ENCODE data around the gene MRPL12. TPM values are rescaled to one million over a fixed set of nuclear protein-coding genes. Genes with fewer than 3 reads are reported as not detected.

The MRPL12 gene
- total and polyA plus RNA-seq, 2 of the 13 experiments (the other 11 are each of a cell fraction or from before 2014, with no cell fraction given) = 39.1 to 94.1 TPM

DNA sequence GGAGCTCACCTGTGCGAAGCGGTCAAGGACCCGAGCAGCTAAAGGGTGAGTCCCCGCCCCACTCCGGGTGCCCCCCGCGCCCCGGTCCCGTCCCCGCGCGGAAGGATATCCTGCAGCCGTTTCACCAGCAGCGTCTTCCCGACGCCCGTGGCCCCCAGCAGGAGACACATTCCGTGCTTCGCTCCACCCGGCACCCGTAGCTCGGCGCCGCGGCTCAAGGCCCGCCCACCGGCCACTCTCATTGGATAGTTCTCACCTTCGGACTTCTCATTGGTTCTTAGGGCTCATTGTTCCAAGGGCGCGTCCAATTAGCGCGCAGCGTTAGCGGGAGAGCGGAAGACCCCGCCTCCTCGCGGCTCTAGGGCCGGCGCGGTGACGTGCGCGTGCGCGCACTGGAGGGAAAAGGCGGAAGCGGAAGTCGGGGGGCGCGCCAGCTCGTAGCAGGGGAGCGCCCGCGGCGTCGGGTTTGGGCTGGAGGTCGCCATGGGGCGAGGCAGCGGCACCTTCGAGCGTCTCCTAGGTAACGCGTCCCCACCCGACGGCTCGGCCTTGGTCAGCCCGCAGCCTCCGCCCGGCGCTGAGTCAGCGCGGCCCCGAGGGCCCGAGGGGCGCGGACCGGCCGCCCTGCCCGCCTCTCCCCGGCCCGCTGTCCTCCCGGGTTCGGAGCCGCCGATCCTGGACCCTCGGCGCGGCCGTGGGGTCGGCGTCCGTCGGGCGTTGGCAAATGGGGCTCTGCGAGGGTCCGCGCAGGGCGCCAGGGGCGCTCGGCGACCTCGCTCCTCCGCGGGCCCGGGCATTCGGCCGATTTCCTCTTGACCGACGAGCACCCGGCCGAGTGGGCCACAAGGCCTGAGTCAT is 19.4 kb upstream of the MRPL12 start, which contains the start of the genes ARL16 and HGS (continued):
- TF ChIP-seq, protein P1, sequence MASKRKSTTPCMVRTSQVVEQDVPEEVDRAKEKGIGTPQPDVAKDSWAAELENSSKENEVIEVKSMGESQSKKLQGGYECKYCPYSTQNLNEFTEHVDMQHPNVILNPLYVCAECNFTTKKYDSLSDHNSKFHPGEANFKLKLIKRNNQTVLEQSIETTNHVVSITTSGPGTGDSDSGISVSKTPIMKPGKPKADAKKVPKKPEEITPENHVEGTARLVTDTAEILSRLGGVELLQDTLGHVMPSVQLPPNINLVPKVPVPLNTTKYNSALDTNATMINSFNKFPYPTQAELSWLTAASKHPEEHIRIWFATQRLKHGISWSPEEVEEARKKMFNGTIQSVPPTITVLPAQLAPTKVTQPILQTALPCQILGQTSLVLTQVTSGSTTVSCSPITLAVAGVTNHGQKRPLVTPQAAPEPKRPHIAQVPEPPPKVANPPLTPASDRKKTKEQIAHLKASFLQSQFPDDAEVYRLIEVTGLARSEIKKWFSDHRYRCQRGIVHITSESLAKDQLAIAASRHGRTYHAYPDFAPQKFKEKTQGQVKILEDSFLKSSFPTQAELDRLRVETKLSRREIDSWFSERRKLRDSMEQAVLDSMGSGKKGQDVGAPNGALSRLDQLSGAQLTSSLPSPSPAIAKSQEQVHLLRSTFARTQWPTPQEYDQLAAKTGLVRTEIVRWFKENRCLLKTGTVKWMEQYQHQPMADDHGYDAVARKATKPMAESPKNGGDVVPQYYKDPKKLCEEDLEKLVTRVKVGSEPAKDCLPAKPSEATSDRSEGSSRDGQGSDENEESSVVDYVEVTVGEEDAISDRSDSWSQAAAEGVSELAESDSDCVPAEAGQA (IDR thresholded peaks at IDR 0.05; ENCODE audit: low read depth) = peak; percentile 26; the same call in 1 of the 2 replicates
- TF ChIP-seq, protein P1 (CRISPR knock-in tag; IDR thresholded peaks at IDR 0.05; ENCODE audit: borderline replicate concordance) = peak; percentile 90; the same call in 1 of the 2 replicates
- TF ChIP-seq ARNTL (CRISPR knock-in tag; IDR thresholded peaks at IDR 0.05) (peak; percentile 67; the same call in 1 of the 2 replicates), JUNB (CRISPR knock-in tag; IDR thresholded peaks at IDR 0.05; ENCODE audit: borderline replicate concordance) (no peak), NFYC (CRISPR knock-in tag; IDR thresholded peaks at IDR 0.05) (peak; percentile 100), FLYWCH1 (CRISPR knock-in tag; IDR thresholded peaks at IDR 0.05) (no peak; the same call in 1 of the 2 replicates), DPF2 (CRISPR knock-in tag; IDR thresholded peaks at IDR 0.05; ENCODE audit: borderline replicate concordance, low read depth) (no peak), MAX (IDR thresholded peaks at IDR 0.05) (peak; percentile 76), TCF7L2 (IDR thresholded peaks at IDR 0.05; ENCODE audit: low read depth, low read length) (no peak), SP1 (IDR thresholded peaks at IDR 0.05) (0 out of 2 replicates have a peak, but pooled peaks have one; percentile 38), SP1 (CRISPR knock-in tag; IDR thresholded peaks at IDR 0.05) (peak; percentile 85), SRY (CRISPR knock-in tag; IDR thresholded peaks at IDR 0.05) (peak; percentile 61; the same call in 1 of the 2 replicates), TBL1XR1 (IDR thresholded peaks at IDR 0.05; ENCODE audit: borderline replicate concordance, low read length, partially characterized antibody) (no peak), ZNF143 (CRISPR knock-in tag; IDR thresholded peaks at IDR 0.05) (peak; percentile 43), FOXP1 (IDR thresholded peaks at IDR 0.05) (no peak), FOXP1 (CRISPR knock-in tag; IDR thresholded peaks at IDR 0.05) (no peak), ZNF556 (CRISPR knock-in tag; IDR thresholded peaks at IDR 0.05; ENCODE audit: borderline replicate concordance) (0 out of 2 replicates have a peak, but pooled peaks have one; percentile 48), ZNF558 (CRISPR knock-in tag; IDR thresholded peaks at IDR 0.05; ENCODE audit: borderline replicate concordance) (no peak), RNF2 (conservative IDR thresholded peaks at IDR 0.05; ENCODE audit: low read depth) (no peak), ZSCAN31 (CRISPR knock-in tag; IDR thresholded peaks at IDR 0.05; ENCODE audit: low read depth) (peak; percentile 83; the same call in 1 of the 2 replicates), REL (CRISPR knock-in tag; conservative IDR thresholded peaks at IDR 0.05) (no peak), MIER3 (CRISPR knock-in tag; IDR thresholded peaks at IDR 0.05; ENCODE audit: borderline replicate concordance) (peak; percentile 89; the same call in 1 of the 2 replicates), SMYD3 (CRISPR knock-in tag; IDR thresholded peaks at IDR 0.05) (no peak), PATZ1 (CRISPR knock-in tag; IDR thresholded peaks at IDR 0.05) (peak; percentile 98)

Measured in HepG2 (cell line).